HTR-8/SVneo (cell line): ENCODE measurements around the gene ZNF669.
A peak's percentile ranks its signal among the peaks of the same experiment; 100 is the strongest.

Experiments used
- DNase-seq: peaks from one replicate; pipeline ENCODE4 v3.0.0; 2011; ENCODE audit warnings: low spot score, mixed read lengths; ENCODE audit not compliant: insufficient read length
- FAIRE-seq: peaks from 2 replicates; lab custom pipeline; 2011; peaks lifted over from hg19 to GRCh38; lab: Jason Lieb, UNC

Gene ZNF669

DNA sequence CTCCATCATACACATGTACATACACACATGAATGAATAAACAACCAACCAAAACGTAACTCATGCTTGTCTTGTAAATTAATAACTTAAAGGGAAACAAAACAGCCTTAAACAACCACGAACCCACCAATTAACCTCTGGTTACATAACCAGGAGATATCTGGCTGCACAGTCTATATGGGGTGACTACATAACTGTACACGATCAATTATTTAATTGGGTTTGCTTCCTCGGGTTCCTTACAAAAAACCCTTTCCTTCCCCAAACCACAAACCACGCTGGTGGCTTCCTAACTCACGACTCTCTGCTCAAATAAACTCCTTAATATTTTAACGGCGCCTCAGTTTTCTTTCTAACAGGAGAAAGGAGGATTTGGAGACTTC lies 26.3 kb downstream of the ZNF669 start:
- FAIRE-seq (no peak), DNase-seq (no peak)

- FAIRE-seq (no peak), DNase-seq (peak; percentile 37)
Observed at GRCh38 chr1:247077213-247077612, 26.9 kb downstream of the ZNF669 start.

DNA sequence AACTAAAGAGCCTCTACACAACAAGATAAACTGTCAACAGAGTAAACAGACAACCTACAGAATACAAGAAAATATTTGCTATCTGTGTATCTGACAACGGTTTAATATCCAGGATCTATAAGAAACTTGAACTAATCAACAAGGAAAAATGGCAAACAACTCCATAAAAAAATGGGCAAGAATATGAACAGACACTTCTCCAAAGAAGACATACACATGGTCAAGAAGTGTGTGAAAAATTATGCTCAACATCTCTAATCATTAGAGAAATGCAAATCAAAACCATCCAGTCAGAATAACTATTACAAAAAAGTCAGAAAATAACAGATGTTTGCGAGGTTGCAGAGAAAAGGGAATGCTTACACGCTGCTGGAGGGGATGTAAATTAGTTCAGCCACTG lies 33.5 kb downstream of the ZNF669 start:
- DNase-seq, result no peak
- no peak for FAIRE-seq

DNA sequence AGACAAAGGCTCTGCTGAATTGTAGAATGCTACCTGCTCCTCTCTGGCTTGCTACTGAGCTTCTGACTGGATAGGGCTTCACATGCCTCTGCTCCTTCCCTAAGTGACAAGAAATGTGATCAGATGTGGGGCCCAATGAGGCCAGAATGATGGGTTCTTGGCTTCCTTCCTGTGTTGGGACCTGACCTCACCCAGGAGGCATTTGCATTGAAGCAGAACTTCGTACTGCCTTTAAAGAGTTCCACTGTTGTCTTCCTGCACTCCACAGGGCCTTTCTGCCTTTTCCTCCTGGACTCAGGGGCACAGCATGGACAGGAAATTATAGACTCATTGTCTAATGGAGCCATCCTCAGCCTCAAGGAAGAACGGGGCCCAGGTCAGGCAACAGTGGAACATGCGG lies 39.9 kb downstream of the ZNF669 start:
- FAIRE-seq, result no peak
- no peak for DNase-seq

DNA sequence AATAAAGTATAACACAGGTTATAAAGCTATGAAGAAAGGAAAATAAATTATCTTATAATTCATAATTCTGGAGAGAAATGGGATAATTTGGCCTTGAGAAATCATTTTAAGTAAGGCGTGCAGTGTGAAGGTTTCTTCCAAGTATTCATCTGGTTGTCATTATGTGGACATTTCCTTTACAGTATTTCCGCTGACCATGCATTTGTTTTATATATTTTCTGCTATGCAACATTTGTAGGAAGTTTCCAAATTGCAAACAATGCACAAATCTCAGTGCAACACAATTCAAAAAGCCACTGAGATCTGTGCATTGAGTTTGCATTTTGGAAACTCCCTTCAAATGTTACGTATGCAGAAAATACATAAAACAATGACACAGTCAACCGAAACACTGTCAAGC lies 43.4 kb downstream of the ZNF669 start:
- FAIRE-seq (no peak), DNase-seq (no peak)

DNA sequence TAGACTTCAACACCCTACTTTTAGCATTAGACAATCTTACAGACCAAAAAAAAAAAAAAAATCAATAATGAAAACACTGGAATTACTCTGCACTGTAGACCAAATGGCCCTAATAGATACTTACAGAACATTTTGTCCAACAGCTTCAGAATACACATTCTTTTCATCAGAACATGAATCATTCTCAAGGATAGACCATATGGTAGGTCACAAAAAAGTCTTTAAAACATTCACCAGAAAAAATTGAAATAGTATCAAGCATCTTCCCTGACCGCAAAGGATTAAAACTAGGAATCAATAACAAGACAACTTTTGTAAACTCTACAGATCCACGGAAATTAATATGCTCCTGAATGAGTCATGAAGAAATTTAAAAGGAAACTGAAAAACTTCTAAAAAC lies 48.1 kb downstream of the ZNF669 start:
- no peak for DNase-seq
- FAIRE-seq, result no peak

DNA sequence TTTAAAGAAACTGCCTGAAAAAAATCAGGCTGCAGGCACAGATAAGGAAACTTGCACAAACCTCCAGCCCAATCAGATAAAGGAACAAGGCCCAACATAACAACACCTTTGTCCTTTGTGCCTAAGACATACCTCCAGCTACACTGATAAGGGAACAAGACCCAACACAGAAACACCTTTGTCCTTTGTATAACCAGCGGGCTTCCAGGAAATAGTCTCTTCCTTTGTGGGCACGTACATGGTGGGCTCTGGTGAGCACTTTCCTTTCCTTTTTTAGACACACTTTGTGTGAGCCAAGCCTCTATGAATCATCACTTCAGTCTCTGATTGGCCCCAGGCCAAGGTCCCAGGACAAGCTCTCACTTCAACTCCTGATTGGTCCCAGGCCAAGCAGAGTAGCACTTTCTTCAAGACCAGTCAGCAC lies 49.2 kb downstream of the ZNF669 start:
- FAIRE-seq (no peak), DNase-seq (no peak)
